ENCODE data around the gene KIAA0825. TPM values are rescaled to one million over a fixed set of nuclear protein-coding genes. Genes with fewer than 3 reads are reported as not detected.

The KIAA0825 gene
- total and polyA plus RNA-seq, 7 donors, result 0.46 to 4.6 (median 3.3) TPM; not detected in 1

GRCh38 chr5:94345257-94345656, 273.1 kb downstream of the KIAA0825 start:
- H3K36me3 ChIP-seq, result no peaks in the 10 kb centered on the region
- no peaks in the 10 kb centered on the region for H3K27me3 ChIP-seq
- no peak for TF ChIP-seq EP300 (IDR thresholded peaks at IDR 0.05)
- DNase-seq, result no peak
- H3K4me3 ChIP-seq, result no peak overlapping the region
- intact Hi-C loops (cut with DNase I), result no loop called here
- H3K4me1 ChIP-seq, result no peaks in the 10 kb centered on the region
- no peak overlapping the region for H3K27ac ChIP-seq
- H3K9me3 ChIP-seq, result peaks cover 0 to 7% (median 0%) of the 10 kb centered on the region in 4 donors

- Histone ChIP-seq H3K4me3 (no peak overlapping the region), H3K27ac (no peak overlapping the region), H3K4me1 (no peaks in the 10 kb centered on the region), H3K27me3 (no peaks in the 10 kb centered on the region), H3K36me3 (no peaks in the 10 kb centered on the region), H3K9me3 (no peaks in the 10 kb centered on the region)
- WGBS, 2 donors, result 94 to 97% methylated on average over 1 of the region's 1 CpG
- TF ChIP-seq CTCF (IDR thresholded peaks at IDR 0.05), result no peak
- TF ChIP-seq POLR2A (IDR thresholded peaks at IDR 0.05), result no peak
- TF ChIP-seq POLR2AphosphoS5 (IDR thresholded peaks at IDR 0.05), result no peak
- TF ChIP-seq EP300 (IDR thresholded peaks at IDR 0.05), result no peak
- DNase-seq, result no peak
- intact Hi-C loops (cut with DNase I), result no loop called here
Measured at GRCh38 chr5:94337617-94338016, 280.8 kb downstream of the KIAA0825 start.

- Histone ChIP-seq H3K9me3 (no peaks in the 10 kb centered on the region), H3K36me3 (no peaks in the 10 kb centered on the region), H3K4me3 (no peak overlapping the region), H3K4me1 (no peaks in the 10 kb centered on the region), H3K27me3 (no peaks in the 10 kb centered on the region), H3K27ac (no peak overlapping the region)
- TF ChIP-seq POLR2AphosphoS5 (IDR thresholded peaks at IDR 0.05), result no peak
- no peak for TF ChIP-seq CTCF (IDR thresholded peaks at IDR 0.05)
- TF ChIP-seq POLR2A (IDR thresholded peaks at IDR 0.05), result no peak
- no peak for TF ChIP-seq EP300 (IDR thresholded peaks at IDR 0.05)
- intact Hi-C loops (cut with DNase I), result no loop called here
- WGBS, 2 donors, result 94 to 96% methylated on average over 2 of the region's 2 CpGs
- no peak for DNase-seq
Measured at GRCh38 chr5:94335936-94336335, 282.5 kb downstream of the KIAA0825 start.

- H3K27ac ChIP-seq, result no peak overlapping the region
- no peaks in the 10 kb centered on the region for H3K36me3 ChIP-seq
- WGBS, 2 donors, result 91 to 96% methylated on average over 1 of the region's 1 CpG
- no peak for TF ChIP-seq EP300 (IDR thresholded peaks at IDR 0.05)
- no peak for TF ChIP-seq CTCF (IDR thresholded peaks at IDR 0.05)
- TF ChIP-seq POLR2AphosphoS5 (IDR thresholded peaks at IDR 0.05), result no peak
- no peak for TF ChIP-seq POLR2A (IDR thresholded peaks at IDR 0.05)
- DNase-seq, result no peak
- intact Hi-C loops (cut with DNase I), result no loop called here
- H3K27me3 ChIP-seq, result no peaks in the 10 kb centered on the region
- no peaks in the 10 kb centered on the region for H3K4me1 ChIP-seq
- no peak overlapping the region for H3K4me3 ChIP-seq
- H3K9me3 ChIP-seq, result peaks cover 0 to 5% (median 1%) of the 10 kb centered on the region in 4 donors
Measured at GRCh38 chr5:94329115-94329514, 289.3 kb downstream of the KIAA0825 start.

GRCh38 chr5:94326586-94326985, 291.8 kb downstream of the KIAA0825 start:
- H3K4me1 ChIP-seq, result no peaks in the 10 kb centered on the region
- intact Hi-C loops (cut with DNase I), result no loop called here
- no peak for TF ChIP-seq CTCF (IDR thresholded peaks at IDR 0.05)
- no peak for TF ChIP-seq POLR2A (IDR thresholded peaks at IDR 0.05)
- TF ChIP-seq EP300 (IDR thresholded peaks at IDR 0.05), result no peak
- TF ChIP-seq POLR2AphosphoS5 (IDR thresholded peaks at IDR 0.05), result no peak
- H3K9me3 ChIP-seq, result peaks cover 0 to 5% (median 1%) of the 10 kb centered on the region in 4 donors
- 96 to 97% methylated on average over 5 of the region's 5 CpGs for WGBS, 2 donors
- no peaks in the 10 kb centered on the region for H3K36me3 ChIP-seq
- no peak overlapping the region for H3K27ac ChIP-seq
- DNase-seq, result no peak
- H3K4me3 ChIP-seq, result no peak overlapping the region
- no peaks in the 10 kb centered on the region for H3K27me3 ChIP-seq
